Smooth muscle cell (in vitro differentiated cells): ENCODE results near the gene IL21R. TPM values are rescaled to one million over a fixed set of nuclear protein-coding genes. Genes with fewer than 3 reads are reported as not detected.
"Not testable (repeated sequence)": the region's sequence is repeated elsewhere in the genome, so short reads cannot be mapped to it uniquely, and the experiment has no call there.

Experiments used
- DNase-seq: peaks from one replicate; lab custom pipeline; 2025; ENCODE audit not compliant: unreplicated experiment; lab: John Stamatoyannopoulos, UW
- H2AFZ ChIP-seq: fragments of 200-600 bp; sonication (generic); 2 replicates; pipeline ENCODE4 v1.6.0; 2016; ENCODE audit warnings: antibody characterized with exemption, low read depth, mild to moderate bottlenecking
- H3F3A ChIP-seq: fragments of 200-600 bp; sonication (generic); 2 replicates; pipeline ENCODE4 v1.6.0; 2017; ENCODE audit warnings: antibody characterized with exemption, low read depth
- H3K27ac ChIP-seq: fragments of 200-600 bp; sonication (generic); 2 replicates; pipeline ENCODE4 v1.5.1; 2016; ENCODE audit warnings: low read depth, mild to moderate bottlenecking
- H3K27me3 ChIP-seq: fragments of 200-600 bp; sonication (generic); 2 replicates; pipeline ENCODE4 v1.6.1; 2016; ENCODE audit warnings: low read depth, mild to moderate bottlenecking
- H3K36me3 ChIP-seq: fragments of 200-600 bp; sonication (generic); 2 replicates; pipeline ENCODE4 v1.5.1; 2016; ENCODE audit warnings: low read depth
- H3K4me1 ChIP-seq: fragments of 200-600 bp; sonication (generic); 2 replicates; pipeline ENCODE4 v1.5.1; 2016; ENCODE audit warnings: low read depth
- H3K4me2 ChIP-seq: fragments of 200-600 bp; sonication (generic); 2 replicates; pipeline ENCODE4 v1.6.0; 2016; ENCODE audit warnings: mild to moderate bottlenecking
- H3K4me3 ChIP-seq: fragments of 200-600 bp; sonication (generic); 2 replicates; pipeline ENCODE4 v1.5.1; 2016; ENCODE audit warnings: mild to moderate bottlenecking
- H3K79me2 ChIP-seq: fragments of 200-600 bp; sonication (generic); 2 replicates; pipeline ENCODE4 v1.6.0; 2016; ENCODE audit warnings: low read depth, mild to moderate bottlenecking
- H3K9ac ChIP-seq: fragments of 200-600 bp; sonication (generic); 2 replicates; pipeline ENCODE4 v1.6.0; 2016; ENCODE audit warnings: low read depth
- H3K9me3 ChIP-seq: fragments of 200-600 bp; sonication (generic); replicated peaks from 2 replicates; pipeline ENCODE4 v1.5.1; 2016; ENCODE audit warnings: low read depth
- H4K20me1 ChIP-seq: fragments of 200-600 bp; sonication (generic); 2 replicates; pipeline ENCODE4 v1.6.0; 2016; ENCODE audit warnings: low read depth
- CTCF ChIP-seq: fragments of 200-600 bp; sonication (generic); IDR thresholded peaks from 2 replicates; pipeline ENCODE4 v1.5.1; 2017; ENCODE audit warnings: borderline replicate concordance, mild to moderate bottlenecking, antibody characterized with exemption; ENCODE audit not compliant: insufficient read depth, poor library complexity, severe bottlenecking
- WGBS: methylation state at CpG from one replicate; pipeline ENCODE4 v1.1.7; 2016; ENCODE audit warnings: low lambda C conversion rate; 5-methylcytosine and 5-hydroxymethylcytosine counted together
- polyA plus RNA-seq: library from polyadenylated mRNA; unstranded; fragments of >200 nt; fragmentation: Nextera tagmentation; extraction: Ambion mirVana; gene quantifications from 2 replicates; pipeline ENCODE4 v1.2.1, GENCODE V29; 2016
- total RNA-seq: library from RNA; depleted of rRNA; stranded (reverse); fragments of >200 nt; gene quantifications from 2 replicates; pipeline ENCODE4 v1.2.3, GENCODE V29; 2014

The IL21R gene
- total and polyA plus RNA-seq, 2 experiments from 2014 or later = not detected

GRCh38 chr16:27406511-27407128, 4.6 kb downstream of the IL21R start:
- DNase-seq = no peak
- WGBS = 83% methylated on average over 6 of the region's 6 CpGs
- H3K4me2 ChIP-seq = no peak overlapping the region
- H2AFZ ChIP-seq = no peak overlapping the region
- no peaks in the 10 kb centered on the region for H4K20me1 ChIP-seq
- no peak overlapping the region for H3K9ac ChIP-seq
- no peaks in the 10 kb centered on the region for H3K27me3 ChIP-seq
- no peaks in the 10 kb centered on the region for H3K79me2 ChIP-seq
- H3K27ac ChIP-seq = no peak overlapping the region
- H3K36me3 ChIP-seq = no peaks in the 10 kb centered on the region
- no peaks in the 10 kb centered on the region for H3K4me1 ChIP-seq
- no peak for TF ChIP-seq CTCF
- no peaks in the 10 kb centered on the region for H3K9me3 ChIP-seq
- no peaks in the 10 kb centered on the region for H3F3A ChIP-seq
- H3K4me3 ChIP-seq = no peak overlapping the region

- no peak for DNase-seq
- Histone ChIP-seq H3K4me3 (no peak overlapping the region), H2AFZ (no peak overlapping the region), H4K20me1 (no peaks in the 10 kb centered on the region), H3K27ac (no peak overlapping the region), H3K4me2 (no peak overlapping the region), H3K9ac (no peak overlapping the region), H3K27me3 (no peaks in the 10 kb centered on the region), H3K36me3 (no peaks in the 10 kb centered on the region), H3K79me2 (no peaks in the 10 kb centered on the region), H3K9me3 (no peaks in the 10 kb centered on the region), H3K4me1 (no peaks in the 10 kb centered on the region), H3F3A (no peaks in the 10 kb centered on the region)
- no peak for TF ChIP-seq CTCF
- 90% methylated on average over 2 of the region's 2 CpGs for WGBS
Measured at GRCh38 chr16:27407133-27407532, 5.2 kb downstream of the IL21R start.

GRCh38 chr16:27408012-27408601, 6.1 kb downstream of the IL21R start:
- no peak overlapping the region for H2AFZ ChIP-seq
- no peak overlapping the region for H3K27ac ChIP-seq
- DNase-seq = no peak
- no peak for TF ChIP-seq CTCF
- no peak overlapping the region for H3K4me3 ChIP-seq
- no peaks in the 10 kb centered on the region for H3F3A ChIP-seq
- no peaks in the 10 kb centered on the region for H3K27me3 ChIP-seq
- 85% methylated on average over 3 of the region's 3 CpGs for WGBS
- H4K20me1 ChIP-seq = no peaks in the 10 kb centered on the region
- no peaks in the 10 kb centered on the region for H3K79me2 ChIP-seq
- H3K36me3 ChIP-seq = no peaks in the 10 kb centered on the region
- no peak overlapping the region for H3K4me2 ChIP-seq
- H3K9me3 ChIP-seq = no peaks in the 10 kb centered on the region
- H3K4me1 ChIP-seq = no peaks in the 10 kb centered on the region
- H3K9ac ChIP-seq = no peak overlapping the region

- Histone ChIP-seq H3K9me3 (no peaks in the 10 kb centered on the region), H3K4me1 (no peaks in the 10 kb centered on the region), H3K36me3 (no peaks in the 10 kb centered on the region), H2AFZ (no peak overlapping the region), H3K27ac (no peak overlapping the region), H3K4me3 (no peak overlapping the region), H3K27me3 (no peaks in the 10 kb centered on the region), H4K20me1 (no peaks in the 10 kb centered on the region), H3K9ac (no peak overlapping the region), H3F3A (no peaks in the 10 kb centered on the region), H3K79me2 (no peaks in the 10 kb centered on the region), H3K4me2 (no peak overlapping the region)
- no peak for TF ChIP-seq CTCF
- 92% methylated on average over 6 of the region's 6 CpGs for WGBS
- DNase-seq = no peak
Measured at GRCh38 chr16:27408602-27409031, 6.6 kb downstream of the IL21R start.

- not testable (repeated sequence) for H4K20me1 ChIP-seq, H3K4me2 ChIP-seq, H3K27me3 ChIP-seq, H3K36me3 ChIP-seq, H3K27ac ChIP-seq, H2AFZ ChIP-seq, H3K4me3 ChIP-seq, H3F3A ChIP-seq, DNase-seq, H3K79me2 ChIP-seq, H3K4me1 ChIP-seq, H3K9me3 ChIP-seq, H3K9ac ChIP-seq
- 88% methylated on average over 2 of the region's 2 CpGs for WGBS
Measured at GRCh38 chr16:27409958-27410357, 8.0 kb downstream of the IL21R start.
